AG04449 (cell line): ENCODE data around the gene SMAD2.

ENCODE experiments used
- CTCF ChIA-PET: fragments of 350-600 bp; formaldehyde crosslinking; extraction: SDS; loops from one replicate; lab custom pipeline; 2021; ENCODE audit warnings: antibody characterized with exemption; lab: Yijun Ruan, JAX
- POLR2A ChIA-PET: fragments of 400-600, 350-600 bp; formaldehyde crosslinking; extraction: SDS; loops from one replicate; lab custom pipeline; 2020; ENCODE audit warnings: antibody characterized with exemption, inconsistent platforms; lab: Yijun Ruan, JAX
- DNase-seq: peaks from one replicate; pipeline ENCODE4 v3.0.0-alpha.2; 2010; ENCODE audit warnings: low read depth, low spot score
- H3K4me3 ChIP-seq: 2 replicates; pipeline ENCODE4 v1.5.1; 2011; ENCODE audit warnings: low read depth, mild to moderate bottlenecking, control low read depth, low read length
- CTCF ChIP-seq: IDR thresholded peaks from one replicate; pipeline ENCODE4 v1.5.1; 2011; ENCODE audit warnings: mild to moderate bottlenecking, moderate library complexity, low read length, control low read depth, inconsistent platforms; ENCODE audit not compliant: insufficient read depth; ENCODE audit errors: missing control alignments

SMAD2 gene

GRCh38 chr18:47895565-47896250 lies 34.8 kb downstream of the SMAD2 start:
- POLR2A ChIA-PET: no interaction called here
- H3K4me3 ChIP-seq: no peak overlapping the region
- CTCF ChIA-PET: no interaction called here
- no peak for DNase-seq
- no peak for TF ChIP-seq CTCF

- TF ChIP-seq CTCF: no peak
- DNase-seq: no peak
- POLR2A ChIA-PET: no interaction called here
These were observed 36.3 kb downstream of the SMAD2 start for GRCh38 chr18:47893939-47894699.

GRCh38 chr18:47893047-47893446 lies 37.4 kb downstream of the SMAD2 start:
- no peak overlapping the region for H3K4me3 ChIP-seq
- CTCF ChIA-PET: interaction anchor here (0.9 to 1.0 kb wide), 2 partner anchors 144 to 554 kb away, joined by 3 read pairs; no protein-coding TSS in a partner anchor
- TF ChIP-seq CTCF: no peak
- no peak for DNase-seq
- POLR2A ChIA-PET: no interaction called here

More at GRCh38 chr18:47893939-47894699, 36.3 kb downstream of the SMAD2 start:
- CTCF ChIA-PET: interaction anchor here (0.7 kb wide), 1 partner anchor 10 kb away, joined by 3 read pairs; no protein-coding TSS in a partner anchor
- H3K4me3 ChIP-seq: no peak overlapping the region

GRCh38 chr18:47888156-47888555 lies 42.3 kb downstream of the SMAD2 start:
- no peak for DNase-seq
- ChIA-PET CTCF (no interaction called here), POLR2A (no interaction called here)
- no peak for TF ChIP-seq CTCF
- H3K4me3 ChIP-seq: no peak overlapping the region

- TF ChIP-seq CTCF: no peak
- POLR2A ChIA-PET: no interaction called here
- CTCF ChIA-PET: no interaction called here
- no peak overlapping the region for H3K4me3 ChIP-seq
- DNase-seq: no peak
These were observed 43.2 kb downstream of the SMAD2 start for GRCh38 chr18:47887227-47887626.

- CTCF ChIA-PET: no interaction called here
These were observed 46.6 kb downstream of the SMAD2 start for GRCh38 chr18:47883771-47884413.

More at GRCh38 chr18:47883771-47884413, 46.6 kb downstream of the SMAD2 start:
- no peak for TF ChIP-seq CTCF
- H3K4me3 ChIP-seq: no peak overlapping the region
- DNase-seq: no peak
- POLR2A ChIA-PET: no interaction called here
